Esophagus muscularis mucosa (tissue), 4 donors: Measurements from ENCODE around the gene VAMP5.

Experiments
- CTCF ChIP-seq, 3 experiments: fragments of 200-600 bp in 2 of 3; fragments of 450-650 bp in 1 of 3; sonication (generic) in 2 of 3; IDR thresholded peaks; one replicate each; pipeline ENCODE4 v1.5.1; 2017 to 2019; ENCODE audit warnings: antibody characterized with exemption in 3 of 3, mild to moderate bottlenecking in 2 of 3, moderate library complexity in 1 of 3
- EP300 ChIP-seq: sonication (generic); formaldehyde crosslinking; IDR thresholded peaks from one replicate; pipeline ENCODE4 v1.6.1; 2017; ENCODE audit warnings: antibody characterized with exemption
- POLR2A ChIP-seq: fragments of 450-650 bp; IDR thresholded peaks from one replicate; pipeline ENCODE4 v1.6.1; 2017; ENCODE audit warnings: antibody characterized with exemption, moderate library complexity, mild to moderate bottlenecking, low read depth
- POLR2AphosphoS5 ChIP-seq, 2 donors: sonication (generic); formaldehyde crosslinking; IDR thresholded peaks; one replicate each; pipeline ENCODE4 v1.6.1; 2017; ENCODE audit warnings: antibody characterized with exemption in 2 of 2

- TF ChIP-seq POLR2AphosphoS5 (IDR thresholded peaks at IDR 0.05) (no peak), CTCF (IDR thresholded peaks at IDR 0.05) (no peak), POLR2A (no peak), EP300 (no peak)
Measured at GRCh38 chr2:85545780-85546240, 38.4 kb upstream of the VAMP5 start.
